ENCODE results near the gene IFNL3. TPM values are rescaled to one million over a fixed set of nuclear protein-coding genes. Genes with fewer than 3 reads are reported as not detected.
"Not testable (repeated sequence)": the region's sequence is repeated elsewhere in the genome, so short reads cannot be mapped to it uniquely, and the experiment has no call there.

IFNL3 gene
- total RNA-seq, result not detected

- DNase-seq (ENCODE audit: low spot score in 2 of 2); intact Hi-C loops (cut with DNase I; ENCODE audit: low total_unique reads); H3K4me3 ChIP-seq (ENCODE audit: low read depth, poor library complexity, severe bottlenecking): not testable (repeated sequence)
- 84 to 86% methylated on average over 10 to 12 of the region's 12 CpGs for WGBS, 2 donors
These were observed at the start of gene IFNL3 for GRCh38 chr19:39244410-39245100. IFNL3 (minus strand) TSS chr19:39245006; CDS start chr19:39244967, 39 bp downstream.

- H3K4me3 ChIP-seq (ENCODE audit: low read depth, poor library complexity, severe bottlenecking), result no peak overlapping the region
- whole genome bisulfite sequencing, 2 donors, result 64 to 75% methylated on average over 4 of the region's 4 CpGs
- DNase-seq (ENCODE audit: low spot score in 2 of 2), result no peak
- TF ChIP-seq CTCF (IDR thresholded peaks at IDR 0.05), result no peak
- TF ChIP-seq POLR2A (IDR thresholded peaks at IDR 0.05), result no peak
- intact Hi-C loops (cut with DNase I; ENCODE audit: low total_unique reads), result no loop called here
These were observed 48.6 kb upstream of the IFNL3 start for GRCh38 chr19:39293394-39293793.

GRCh38 chr19:39284032-39284431, 39.2 kb upstream of the IFNL3 start:
- TF ChIP-seq CTCF (IDR thresholded peaks at IDR 0.05), result no peak
- WGBS, 2 donors, result 85 to 90% methylated on average over 1 of the region's 1 CpG
- H3K4me3 ChIP-seq (ENCODE audit: low read depth, poor library complexity, severe bottlenecking), result no peak overlapping the region
- intact Hi-C loops (cut with DNase I; ENCODE audit: low total_unique reads), result no loop called here
- no peak for DNase-seq (ENCODE audit: low spot score in 2 of 2)

- 65 to 66% methylated on average over 1 of the region's 1 CpG for WGBS, 2 donors
- DNase-seq (ENCODE audit: low spot score in 2 of 2), result no peak
- TF ChIP-seq CTCF (IDR thresholded peaks at IDR 0.05) (no peak), POLR2A (IDR thresholded peaks at IDR 0.05) (no peak)
- H3K4me3 ChIP-seq (ENCODE audit: low read depth, poor library complexity, severe bottlenecking), result no peak overlapping the region
- intact Hi-C loops (cut with DNase I; ENCODE audit: low total_unique reads), result no loop called here
These were observed 37.2 kb upstream of the IFNL3 start for GRCh38 chr19:39282021-39282420.

- no peak for TF ChIP-seq CTCF (IDR thresholded peaks at IDR 0.05)
- no peak for TF ChIP-seq POLR2A (IDR thresholded peaks at IDR 0.05)
- WGBS, 2 donors, result 87 to 89% methylated on average over 7 of the region's 7 CpGs
- no peak overlapping the region for H3K4me3 ChIP-seq (ENCODE audit: low read depth, poor library complexity, severe bottlenecking)
- peak in 1 of 2 donors; percentile 43 for DNase-seq (ENCODE audit: low spot score in 2 of 2)
- intact Hi-C loops (cut with DNase I; ENCODE audit: low total_unique reads), result no loop called here
These were observed 32.8 kb upstream of the IFNL3 start for GRCh38 chr19:39277598-39277997.

- WGBS, 2 donors, result 91 to 97% methylated on average over 5 of the region's 5 CpGs
- TF ChIP-seq CTCF (IDR thresholded peaks at IDR 0.05), result no peak
- TF ChIP-seq POLR2A (IDR thresholded peaks at IDR 0.05), result no peak
- H3K4me3 ChIP-seq (ENCODE audit: low read depth, poor library complexity, severe bottlenecking), result no peak overlapping the region
- no peak for DNase-seq (ENCODE audit: low spot score in 2 of 2)
- intact Hi-C loops (cut with DNase I; ENCODE audit: low total_unique reads), result no loop called here
These were observed 31.9 kb upstream of the IFNL3 start for GRCh38 chr19:39276740-39277139.

Measured in lower leg skin (tissue), 4 donors.